Activated CD8-positive, alpha-beta memory T cell treated with anti-CD3 and anti-CD28 coated beads, Interleukin-2, amount 50 U/mL, for 1 hour (primary cell): ENCODE data around the gene LAMB4.

Source experiments
- DNase-seq: peaks from one replicate; pipeline ENCODE4 v3.0.0-alpha.2; 2020; ENCODE audit errors: extremely low read depth

The LAMB4 gene

GRCh38 chr7:108142180-108142579, 12.0 kb upstream of the LAMB4 start:
- no peak for DNase-seq

GRCh38 chr7:108140671-108141070, 10.5 kb upstream of the LAMB4 start:
- DNase-seq: no peak

- no peak for DNase-seq
Observed at GRCh38 chr7:108138911-108139310, 8.8 kb upstream of the LAMB4 start.

- no peak for DNase-seq
Observed at GRCh38 chr7:108137993-108138392, 7.8 kb upstream of the LAMB4 start.

GRCh38 chr7:108137040-108137439, 6.9 kb upstream of the LAMB4 start:
- no peak for DNase-seq

GRCh38 chr7:108136191-108136688, 6.1 kb upstream of the LAMB4 start:
- no peak for DNase-seq

- DNase-seq: no peak
Observed at GRCh38 chr7:108135446-108136190, 5.5 kb upstream of the LAMB4 start.

GRCh38 chr7:108134486-108134885, 4.3 kb upstream of the LAMB4 start:
- no peak for DNase-seq

GRCh38 chr7:108132551-108133265, 2.5 kb upstream of the LAMB4 start:
- DNase-seq: no peak

- no peak for DNase-seq
Observed at GRCh38 chr7:108129018-108129965, 869 bp downstream of the LAMB4 start.

- DNase-seq: no peak
Observed at GRCh38 chr7:108128514-108128913, 1.6 kb downstream of the LAMB4 start.

GRCh38 chr7:108127461-108127860, 2.7 kb downstream of the LAMB4 start:
- DNase-seq: no peak

- DNase-seq: no peak
Observed at GRCh38 chr7:108124820-108125219, 5.3 kb downstream of the LAMB4 start.

GRCh38 chr7:108122181-108122580, 8.0 kb downstream of the LAMB4 start:
- DNase-seq: no peak

GRCh38 chr7:108120933-108121332, 9.2 kb downstream of the LAMB4 start:
- DNase-seq: no peak

- no peak for DNase-seq
Observed at GRCh38 chr7:108120196-108120595, 10.0 kb downstream of the LAMB4 start.

GRCh38 chr7:108118959-108119358, 11.2 kb downstream of the LAMB4 start:
- DNase-seq: no peak

- DNase-seq: no peak
Observed at GRCh38 chr7:108114117-108114841, 15.9 kb downstream of the LAMB4 start.

GRCh38 chr7:108112683-108113082, 17.5 kb downstream of the LAMB4 start:
- no peak for DNase-seq

- no peak for DNase-seq
Observed at GRCh38 chr7:108109221-108109908, 20.8 kb downstream of the LAMB4 start.

GRCh38 chr7:108108131-108108530, 22.0 kb downstream of the LAMB4 start:
- no peak for DNase-seq
